HG02970 (cell line): Measurements from ENCODE around the gene YAP1.
"Not testable (repeated sequence)": the region's sequence is repeated elsewhere in the genome, so short reads cannot be mapped to it uniquely, and the experiment has no call there.

Experiments
- ATAC-seq: cut with Tn5 transposase; IDR thresholded peaks from one replicate; pipeline ENCODE4 v1.9.1; 2021; ENCODE audit warnings: mild to moderate bottlenecking, moderate library complexity, moderate number of reproducible peaks; ENCODE audit not compliant: unreplicated experiment, low FRiP score

Gene YAP1

DNA sequence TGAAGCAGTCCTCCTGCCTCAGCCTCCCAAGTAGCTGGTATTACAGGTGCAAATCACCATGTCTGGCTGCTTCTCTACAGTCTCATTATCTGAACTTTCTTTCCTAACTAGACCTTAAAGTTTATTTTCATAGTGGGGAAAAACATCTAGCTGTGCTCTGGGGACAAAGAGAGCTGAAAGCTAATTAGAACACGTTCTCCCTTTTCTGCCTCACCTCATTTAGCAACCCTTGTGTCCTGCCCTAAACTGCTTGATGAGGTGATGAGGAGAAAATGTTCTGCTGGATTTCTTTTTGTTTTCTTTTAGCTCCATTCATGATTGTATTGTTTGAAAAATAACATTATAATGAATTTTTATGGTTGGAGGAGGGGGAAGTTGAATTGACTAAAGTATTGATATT lies 84.7 kb downstream of the YAP1 start:
- no peak for ATAC-seq

DNA sequence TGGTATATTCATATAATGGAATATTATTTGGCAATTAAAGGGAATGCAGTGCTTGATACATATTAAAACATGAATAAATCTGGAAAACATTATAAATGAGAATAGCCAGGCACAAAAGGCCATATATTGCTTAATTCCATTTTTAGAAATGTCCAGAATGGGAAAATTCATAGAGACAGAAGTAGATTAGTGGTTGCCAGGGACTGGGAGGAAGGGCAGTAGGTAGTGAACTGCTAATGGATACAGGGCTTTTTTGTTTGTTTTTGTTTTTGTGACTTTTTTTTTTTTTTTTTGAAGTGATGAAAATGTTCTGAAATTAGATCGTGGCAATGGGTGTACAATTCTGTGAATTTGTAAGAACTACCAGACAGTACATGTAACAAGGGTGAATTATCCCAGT lies 86.1 kb downstream of the YAP1 start:
- no peak for ATAC-seq

- no peak for ATAC-seq
Measured at GRCh38 chr11:102196816-102197215, 86.6 kb downstream of the YAP1 start.

DNA sequence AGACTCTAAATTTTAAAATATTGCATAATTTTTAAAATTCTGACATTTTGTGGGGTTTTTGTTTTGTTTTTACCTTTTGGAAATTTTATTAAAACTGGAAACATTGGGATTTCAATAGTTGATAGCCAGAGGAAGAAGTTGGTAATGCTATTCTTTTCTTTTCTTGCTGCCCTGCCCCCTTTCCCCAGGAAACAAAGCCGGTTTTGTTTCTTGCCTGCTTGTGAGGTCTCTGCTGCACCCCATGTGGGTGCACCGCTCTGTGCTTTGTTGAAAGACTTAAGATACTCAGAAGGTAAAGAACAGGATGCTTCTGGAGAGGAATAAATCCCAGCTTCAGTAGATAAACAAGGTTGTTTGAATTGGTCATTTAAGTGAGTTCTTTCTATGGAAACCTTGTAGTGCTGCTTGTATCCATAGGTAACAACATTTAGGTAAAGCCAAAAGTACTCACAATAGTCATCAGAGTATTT lies 87.5 kb downstream of the YAP1 start:
- no peak for ATAC-seq

- ATAC-seq: no peak
Measured at GRCh38 chr11:102199673-102200072, 89.4 kb downstream of the YAP1 start.

DNA sequence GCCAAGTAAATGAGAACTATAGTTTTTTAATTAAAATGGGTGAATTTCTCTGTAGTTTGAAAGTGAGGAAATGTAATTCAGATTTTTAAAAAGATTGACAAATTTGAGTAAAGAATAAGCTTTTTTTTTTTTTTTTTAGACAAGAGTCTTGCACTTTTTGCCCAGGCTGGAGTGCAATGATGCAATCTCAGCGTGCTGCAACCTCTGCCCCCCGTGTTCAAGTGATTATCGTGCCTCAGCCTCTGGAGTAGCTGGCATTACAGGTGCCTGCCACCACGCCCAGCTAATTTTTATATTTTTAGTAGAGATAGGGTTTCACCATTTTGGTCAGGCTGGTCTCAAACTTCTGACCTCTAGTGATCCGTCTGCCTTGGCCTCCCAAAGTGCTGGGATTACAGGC lies 90.1 kb downstream of the YAP1 start:
- not testable (repeated sequence) for ATAC-seq

- no peak for ATAC-seq
Measured at GRCh38 chr11:102201776-102202175, 91.5 kb downstream of the YAP1 start.

GRCh38 chr11:102202972-102203371 lies 92.7 kb downstream of the YAP1 start:
- ATAC-seq: no peak

- no peak for ATAC-seq
Measured at GRCh38 chr11:102204174-102204573, 93.9 kb downstream of the YAP1 start.

DNA sequence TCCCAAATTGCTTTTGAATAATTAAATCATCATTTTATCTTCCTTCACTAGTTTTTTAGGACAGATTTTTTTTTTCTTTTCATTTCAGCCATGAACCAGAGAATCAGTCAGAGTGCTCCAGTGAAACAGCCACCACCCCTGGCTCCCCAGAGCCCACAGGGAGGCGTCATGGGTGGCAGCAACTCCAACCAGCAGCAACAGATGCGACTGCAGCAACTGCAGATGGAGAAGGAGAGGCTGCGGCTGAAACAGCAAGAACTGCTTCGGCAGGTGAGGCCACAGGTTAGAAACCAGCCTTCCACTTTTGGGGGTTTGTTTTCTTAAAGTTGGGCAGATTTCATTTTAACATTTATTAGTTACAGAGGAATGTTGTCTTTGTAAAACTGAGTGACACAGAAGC lies 95.6 kb downstream of the YAP1 start:
- no peak for ATAC-seq

GRCh38 chr11:102208835-102209234 lies 98.6 kb downstream of the YAP1 start:
- ATAC-seq: no peak

- ATAC-seq: no peak
Measured at GRCh38 chr11:102214623-102215022, 104.4 kb downstream of the YAP1 start.

DNA sequence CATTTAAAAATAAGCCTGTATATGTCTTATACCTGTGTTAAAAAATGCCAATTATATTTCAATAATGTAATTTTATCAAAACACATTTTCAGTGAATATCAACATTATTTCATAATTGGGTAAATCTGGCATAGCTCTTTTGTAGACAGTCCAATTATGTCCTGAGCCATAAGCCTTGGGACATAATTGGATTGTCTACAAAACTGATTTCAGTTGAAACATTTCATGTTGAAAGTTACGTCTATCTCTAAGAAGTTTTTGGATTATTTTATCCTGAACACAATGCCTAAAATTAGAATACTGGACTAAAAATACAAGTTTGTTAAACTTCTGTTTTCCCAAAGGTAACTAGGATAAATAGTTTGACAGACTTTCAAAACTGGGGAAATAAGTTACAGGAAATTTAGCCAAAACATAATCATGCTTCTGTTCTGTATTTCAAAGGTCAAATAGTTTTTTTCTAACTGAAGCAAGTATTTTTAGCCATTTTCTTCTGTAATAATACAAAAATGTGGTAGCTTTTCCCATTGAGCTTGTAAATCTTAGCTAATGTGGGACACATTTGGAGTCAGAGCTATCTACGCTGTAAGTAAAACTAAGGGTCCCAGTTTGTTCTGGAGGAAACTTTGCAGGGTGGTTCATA lies 106.3 kb downstream of the YAP1 start:
- ATAC-seq: no peak

DNA sequence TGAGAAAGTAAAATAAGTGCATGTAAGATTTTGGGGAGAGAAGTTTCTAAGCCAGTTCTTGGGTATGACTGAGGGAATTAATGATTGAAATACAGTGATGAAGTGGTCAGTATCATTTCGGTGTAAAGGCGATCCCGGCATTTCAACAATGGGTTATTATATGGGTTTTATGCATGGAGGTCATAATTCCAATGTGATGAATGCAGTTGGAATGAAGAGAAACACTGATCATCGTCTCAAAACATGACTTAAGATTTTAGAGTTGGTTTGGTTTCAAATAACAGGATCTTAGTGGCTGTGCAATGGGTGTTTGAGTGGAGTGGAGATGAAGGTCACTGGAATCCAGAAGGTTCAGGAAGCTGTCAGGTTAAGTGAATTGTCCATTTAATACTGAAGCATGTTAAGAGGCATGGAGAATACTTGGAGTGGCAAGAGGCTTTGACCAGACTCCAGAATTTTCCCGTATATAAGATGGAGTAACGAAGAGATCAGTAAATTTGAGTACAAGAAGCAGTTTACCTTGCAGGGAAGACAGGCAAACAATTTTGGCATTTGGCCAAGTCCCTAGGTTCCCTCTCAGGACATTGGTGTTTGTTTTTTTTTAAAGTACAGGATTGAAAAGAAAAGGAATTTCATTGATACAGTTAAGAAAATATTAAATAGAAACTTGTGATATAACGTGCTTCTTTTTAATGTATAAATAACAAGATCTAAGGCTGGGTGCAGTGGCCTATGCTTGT lies 110.7 kb downstream of the YAP1 start:
- no peak for ATAC-seq

DNA sequence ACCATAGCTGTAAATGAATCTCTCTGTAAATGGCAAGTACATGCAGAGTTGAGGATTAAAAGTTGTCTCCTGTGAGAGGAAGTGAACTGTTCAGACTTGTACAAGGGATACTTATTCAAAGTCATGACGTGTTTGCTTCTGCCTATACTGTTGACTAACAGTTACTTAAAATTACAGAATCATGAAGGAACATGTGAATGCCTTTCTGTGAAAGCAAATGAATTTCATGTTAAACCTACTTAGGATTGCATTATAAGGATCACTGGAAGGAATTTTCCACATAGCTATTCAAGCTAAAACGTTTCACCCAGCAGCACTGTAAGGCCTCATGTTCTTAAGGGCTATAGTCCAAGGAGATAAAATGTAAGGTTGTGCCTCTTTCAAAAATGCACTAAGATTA lies 113.6 kb downstream of the YAP1 start:
- ATAC-seq: no peak

- no peak for ATAC-seq
Measured at GRCh38 chr11:102225689-102226568, 115.7 kb downstream of the YAP1 start.

DNA sequence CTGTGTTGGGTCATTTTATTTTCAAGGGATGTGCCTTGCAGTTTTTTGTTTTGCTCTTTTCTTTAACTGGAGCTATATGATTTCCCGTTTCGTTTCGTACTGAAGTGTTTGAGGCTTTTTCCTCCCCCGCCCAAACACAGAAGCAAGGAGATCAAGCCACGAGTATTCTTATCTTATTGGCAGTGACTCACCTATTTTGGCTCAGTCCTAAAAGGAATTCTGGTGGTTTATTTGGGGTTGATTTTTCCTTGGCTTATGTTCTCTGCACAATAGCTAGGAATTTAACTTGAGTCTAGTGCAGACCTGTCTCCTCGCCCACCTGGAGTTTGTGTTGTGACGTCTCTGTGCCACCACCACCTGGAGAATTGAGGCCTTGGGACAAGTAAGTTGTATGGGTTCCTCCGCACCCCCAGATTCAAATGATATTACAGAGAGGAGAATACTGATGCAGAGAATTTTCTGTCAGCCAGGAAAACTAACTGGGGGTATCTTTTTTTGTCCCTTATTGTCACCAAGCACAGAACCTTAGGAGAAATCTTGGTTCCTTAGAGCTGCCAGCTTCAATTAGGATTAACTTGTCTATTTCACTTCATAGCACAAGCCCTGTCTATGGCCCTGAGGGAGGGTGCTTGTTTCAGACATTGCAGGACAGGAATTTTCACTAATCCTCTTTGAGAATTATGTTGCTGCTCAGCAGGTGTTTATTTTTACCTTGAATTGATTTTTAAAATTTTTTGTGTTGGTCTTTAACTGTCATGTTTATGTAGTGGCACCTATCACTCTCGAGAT lies 116.6 kb downstream of the YAP1 start:
- ATAC-seq: no peak

DNA sequence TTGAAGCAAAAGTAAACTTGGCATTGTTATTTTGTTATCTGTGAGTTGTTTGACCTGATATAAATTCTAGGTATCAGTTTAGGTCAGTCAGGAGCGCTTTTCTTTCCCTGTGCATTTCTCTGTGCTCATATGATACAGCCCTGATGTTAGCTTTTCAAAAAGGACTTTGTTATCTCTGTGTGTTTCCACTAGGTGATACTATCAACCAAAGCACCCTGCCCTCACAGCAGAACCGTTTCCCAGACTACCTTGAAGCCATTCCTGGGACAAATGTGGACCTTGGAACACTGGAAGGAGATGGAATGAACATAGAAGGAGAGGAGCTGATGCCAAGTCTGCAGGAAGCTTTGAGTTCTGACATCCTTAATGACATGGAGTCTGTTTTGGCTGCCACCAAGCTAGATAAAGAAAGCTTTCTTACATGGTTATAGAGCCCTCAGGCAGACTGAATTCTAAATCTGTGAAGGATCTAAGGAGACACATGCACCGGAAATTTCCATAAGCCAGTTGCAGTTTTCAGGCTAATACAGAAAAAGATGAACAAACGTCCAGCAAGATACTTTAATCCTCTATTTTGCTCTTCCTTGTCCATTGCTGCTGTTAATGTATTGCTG lies 119.4 kb downstream of the YAP1 start:
- ATAC-seq: no peak

GRCh38 chr11:102230186-102230585 lies 119.9 kb downstream of the YAP1 start:
- no peak for ATAC-seq

DNA sequence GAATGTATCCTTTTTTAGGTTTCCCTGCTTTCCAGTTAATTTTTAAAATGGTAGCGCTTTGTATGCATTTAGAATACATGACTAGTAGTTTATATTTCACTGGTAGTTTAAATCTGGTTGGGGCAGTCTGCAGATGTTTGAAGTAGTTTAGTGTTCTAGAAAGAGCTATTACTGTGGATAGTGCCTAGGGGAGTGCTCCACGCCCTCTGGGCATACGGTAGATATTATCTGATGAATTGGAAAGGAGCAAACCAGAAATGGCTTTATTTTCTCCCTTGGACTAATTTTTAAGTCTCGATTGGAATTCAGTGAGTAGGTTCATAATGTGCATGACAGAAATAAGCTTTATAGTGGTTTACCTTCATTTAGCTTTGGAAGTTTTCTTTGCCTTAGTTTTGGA lies 120.7 kb downstream of the YAP1 start:
- ATAC-seq: no peak
